ENCODE measurements around the gene RCAN3.

RCAN3 gene

GRCh38 chr1:24472527-24473251 is 29.9 kb upstream of the RCAN3 start:
- TF ChIP-seq CTCF (conservative IDR thresholded peaks at IDR 0.05; ENCODE audit: low read depth, low read length), result no peak
- Histone ChIP-seq H3K27me3 (ENCODE audit: insufficient read depth, low read depth) (no peaks in the 10 kb centered on the region), H3K27ac (no peak overlapping the region), H3K79me2 (ENCODE audit: insufficient read depth, low read depth) (no peaks in the 10 kb centered on the region), H3K4me3 (IDR thresholded peaks at IDR 0.05; ENCODE audit: insufficient read depth, low read depth, low read length) (no peak overlapping the region), H3K4me1 (ENCODE audit: low read depth, poor library complexity, severe bottlenecking) (no peaks in the 10 kb centered on the region), H3K9ac (no peak overlapping the region), H4K20me1 (ENCODE audit: insufficient read depth) (no peaks in the 10 kb centered on the region), H3K36me3 (ENCODE audit: insufficient read depth) (no peaks in the 10 kb centered on the region), H3K4me2 (no peak overlapping the region), H2AFZ (ENCODE audit: low read depth) (no peak overlapping the region)

GRCh38 chr1:24474193-24474592 is 28.4 kb upstream of the RCAN3 start:
- H2AFZ ChIP-seq (ENCODE audit: low read depth), result no peak overlapping the region
- H3K4me1 ChIP-seq (ENCODE audit: low read depth, poor library complexity, severe bottlenecking), result no peaks in the 10 kb centered on the region
- no peaks in the 10 kb centered on the region for H3K36me3 ChIP-seq (ENCODE audit: insufficient read depth)
- no peaks in the 10 kb centered on the region for H3K27me3 ChIP-seq (ENCODE audit: insufficient read depth, low read depth)
- no peaks in the 10 kb centered on the region for H3K79me2 ChIP-seq (ENCODE audit: insufficient read depth, low read depth)
- no peaks in the 10 kb centered on the region for H4K20me1 ChIP-seq (ENCODE audit: insufficient read depth)
- H3K4me2 ChIP-seq, result no peak overlapping the region
- no peak for TF ChIP-seq CTCF (conservative IDR thresholded peaks at IDR 0.05; ENCODE audit: low read depth, low read length)
- H3K4me3 ChIP-seq (IDR thresholded peaks at IDR 0.05; ENCODE audit: insufficient read depth, low read depth, low read length), result no peak overlapping the region
- no peak overlapping the region for H3K9ac ChIP-seq
- H3K27ac ChIP-seq, result no peak overlapping the region

DNA sequence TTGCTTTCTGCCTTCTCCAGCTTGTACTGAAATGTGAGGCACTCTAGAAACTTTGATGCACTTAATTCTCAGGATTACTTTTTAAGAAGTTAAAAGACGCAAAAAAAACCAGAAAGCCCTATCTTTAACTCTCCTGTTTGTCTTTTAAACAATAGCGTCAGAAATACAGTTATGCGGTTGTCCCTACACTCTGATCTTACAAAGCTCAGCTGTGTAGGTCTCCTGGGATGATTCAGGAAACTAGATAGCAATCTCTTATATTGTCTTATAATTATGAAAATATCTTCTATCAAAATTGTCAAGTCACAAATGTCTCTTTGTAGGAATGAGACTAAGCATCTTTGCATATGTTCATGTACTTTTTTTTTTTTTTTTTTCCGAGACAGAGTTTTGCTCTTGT is 26.9 kb upstream of the RCAN3 start:
- Histone ChIP-seq H4K20me1 (ENCODE audit: insufficient read depth) (no peaks in the 10 kb centered on the region), H3K4me2 (no peak overlapping the region), H3K36me3 (ENCODE audit: insufficient read depth) (no peaks in the 10 kb centered on the region), H3K9ac (no peak overlapping the region), H2AFZ (ENCODE audit: low read depth) (no peak overlapping the region), H3K4me3 (IDR thresholded peaks at IDR 0.05; ENCODE audit: insufficient read depth, low read depth, low read length) (no peak overlapping the region), H3K27me3 (ENCODE audit: insufficient read depth, low read depth) (no peaks in the 10 kb centered on the region), H3K27ac (no peak overlapping the region), H3K79me2 (ENCODE audit: insufficient read depth, low read depth) (no peaks in the 10 kb centered on the region), H3K4me1 (ENCODE audit: low read depth, poor library complexity, severe bottlenecking) (no peaks in the 10 kb centered on the region)
- no peak for TF ChIP-seq CTCF (conservative IDR thresholded peaks at IDR 0.05; ENCODE audit: low read depth, low read length)

GRCh38 chr1:24476571-24476970 is 26.1 kb upstream of the RCAN3 start:
- H3K27me3 ChIP-seq (ENCODE audit: insufficient read depth, low read depth), result no peaks in the 10 kb centered on the region
- no peak overlapping the region for H3K27ac ChIP-seq
- no peak overlapping the region for H3K4me2 ChIP-seq
- H3K36me3 ChIP-seq (ENCODE audit: insufficient read depth), result no peaks in the 10 kb centered on the region
- H2AFZ ChIP-seq (ENCODE audit: low read depth), result no peak overlapping the region
- TF ChIP-seq CTCF (conservative IDR thresholded peaks at IDR 0.05; ENCODE audit: low read depth, low read length), result no peak
- no peak overlapping the region for H3K9ac ChIP-seq
- H3K4me3 ChIP-seq (IDR thresholded peaks at IDR 0.05; ENCODE audit: insufficient read depth, low read depth, low read length), result no peak overlapping the region
- H3K4me1 ChIP-seq (ENCODE audit: low read depth, poor library complexity, severe bottlenecking), result no peaks in the 10 kb centered on the region
- H3K79me2 ChIP-seq (ENCODE audit: insufficient read depth, low read depth), result no peaks in the 10 kb centered on the region
- no peaks in the 10 kb centered on the region for H4K20me1 ChIP-seq (ENCODE audit: insufficient read depth)

All from KMS-11 (cell line).